ENCODE measurements around the gene GCDH. TPM values are rescaled to one million over a fixed set of nuclear protein-coding genes. Genes with fewer than 3 reads are reported as not detected.

Gene GCDH
- total RNA-seq, 2 experiments from 2014 or later = 36.3 to 38.3 TPM

DNA sequence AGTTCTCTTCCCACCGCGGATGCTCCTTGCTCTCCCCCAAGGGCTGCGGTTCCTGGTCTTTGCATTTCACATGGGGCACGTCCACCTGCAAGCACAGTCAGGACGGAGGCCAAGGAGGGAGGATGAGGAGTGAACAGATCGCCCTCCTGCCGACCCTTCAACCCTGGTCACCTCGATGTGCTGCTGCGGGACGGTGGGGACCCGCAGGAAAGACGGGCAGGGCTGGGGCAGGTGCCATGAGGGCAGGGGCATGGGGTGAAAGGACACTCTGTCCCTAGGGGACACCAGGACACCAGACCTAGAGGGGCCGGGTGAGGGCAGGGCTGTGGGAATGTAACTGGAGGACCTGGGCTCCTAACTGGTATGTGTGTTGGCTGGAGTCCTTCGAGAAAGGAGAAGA lies 27.3 kb downstream of the GCDH start:
- intact Hi-C loops (cut with micrococcal nuclease) = loop anchor here (2.0 kb wide), 1 partner anchor 27 kb away; the partner anchor contains the start of gene GCDH
- Mint-ChIP-seq H3K27me3 (ENCODE audit: low read depth) (no peaks in the 10 kb centered on the region), H3K27ac (peak overlapping the region; percentile 76), H3K9me3 (peaks cover 1% of the 10 kb centered on the region), H3K36me3 (ENCODE audit: low read depth) (peaks cover 12% of the 10 kb centered on the region), H3K4me1 (ENCODE audit: low read depth) (peaks cover 34% of the 10 kb centered on the region), H3K4me3 (peak overlapping the region; percentile 62)
- CTCF ChIA-PET = interaction anchor here (1.4 kb wide), 1 partner anchor 33 kb away, joined by 5 read pairs; no protein-coding TSS in a partner anchor
- no peak for DNase-seq

DNA sequence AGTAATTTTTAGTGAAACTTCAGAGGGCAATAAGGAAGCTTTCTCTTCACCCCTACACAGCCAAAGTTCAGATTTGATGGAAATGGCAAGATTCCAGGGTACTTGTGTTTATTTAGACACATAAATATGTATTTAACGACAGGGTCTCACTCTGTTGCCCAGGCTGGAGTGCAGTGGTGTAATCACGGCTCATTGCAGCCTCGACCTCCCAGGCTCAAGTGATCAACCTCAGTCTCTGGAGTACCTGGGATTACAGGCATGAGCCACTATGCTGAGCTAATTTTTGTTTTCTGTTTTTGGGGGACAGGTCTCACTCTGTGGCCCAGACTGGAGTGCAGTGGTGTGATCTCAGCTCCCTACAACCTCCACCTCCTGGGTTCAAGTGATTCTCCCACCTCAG lies 30.1 kb downstream of the GCDH start:
- Mint-ChIP-seq H3K27me3 (ENCODE audit: low read depth) (no peaks in the 10 kb centered on the region), H3K4me3 (no peak overlapping the region), H3K36me3 (ENCODE audit: low read depth) (peaks cover 29% of the 10 kb centered on the region), H3K27ac (peak overlapping the region; percentile 46), H3K9me3 (peaks cover 1% of the 10 kb centered on the region), H3K4me1 (ENCODE audit: low read depth) (peaks cover 15% of the 10 kb centered on the region)
- intact Hi-C loops (cut with micrococcal nuclease) = no loop called here
- CTCF ChIA-PET = interaction anchor here (0.6 to 0.7 kb wide), 2 partner anchors 13 to 1150 kb away, joined by 3 read pairs; no protein-coding TSS in a partner anchor
- no peak for DNase-seq

DNA sequence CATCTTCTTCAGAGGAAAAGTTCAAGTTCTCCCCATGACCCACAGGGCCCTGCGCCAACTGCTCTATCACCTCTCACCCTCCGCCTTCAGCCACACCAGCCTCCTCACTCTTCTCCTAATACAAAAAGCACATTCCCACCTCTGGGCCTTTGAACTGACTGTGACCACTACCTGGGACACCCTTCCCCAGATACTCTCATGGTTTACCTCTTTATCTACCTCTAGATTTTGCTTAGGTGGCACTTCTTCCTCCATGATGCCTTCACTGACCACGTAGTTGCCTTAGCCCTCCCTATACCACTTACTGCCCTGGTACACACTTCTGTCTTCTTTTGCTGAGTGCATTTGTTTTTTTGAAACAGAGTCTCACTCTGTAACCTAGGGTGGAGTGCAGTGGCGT lies 32.0 kb downstream of the GCDH start:
- Mint-ChIP-seq H3K9me3 (peaks cover 1% of the 10 kb centered on the region), H3K27me3 (ENCODE audit: low read depth) (no peaks in the 10 kb centered on the region), H3K4me1 (ENCODE audit: low read depth) (peaks cover 15% of the 10 kb centered on the region), H3K4me3 (no peak overlapping the region), H3K36me3 (ENCODE audit: low read depth) (peaks cover 41% of the 10 kb centered on the region), H3K27ac (no peak overlapping the region)
- no peak for DNase-seq
- intact Hi-C loops (cut with micrococcal nuclease) = no loop called here
- CTCF ChIA-PET = no interaction called here

DNA sequence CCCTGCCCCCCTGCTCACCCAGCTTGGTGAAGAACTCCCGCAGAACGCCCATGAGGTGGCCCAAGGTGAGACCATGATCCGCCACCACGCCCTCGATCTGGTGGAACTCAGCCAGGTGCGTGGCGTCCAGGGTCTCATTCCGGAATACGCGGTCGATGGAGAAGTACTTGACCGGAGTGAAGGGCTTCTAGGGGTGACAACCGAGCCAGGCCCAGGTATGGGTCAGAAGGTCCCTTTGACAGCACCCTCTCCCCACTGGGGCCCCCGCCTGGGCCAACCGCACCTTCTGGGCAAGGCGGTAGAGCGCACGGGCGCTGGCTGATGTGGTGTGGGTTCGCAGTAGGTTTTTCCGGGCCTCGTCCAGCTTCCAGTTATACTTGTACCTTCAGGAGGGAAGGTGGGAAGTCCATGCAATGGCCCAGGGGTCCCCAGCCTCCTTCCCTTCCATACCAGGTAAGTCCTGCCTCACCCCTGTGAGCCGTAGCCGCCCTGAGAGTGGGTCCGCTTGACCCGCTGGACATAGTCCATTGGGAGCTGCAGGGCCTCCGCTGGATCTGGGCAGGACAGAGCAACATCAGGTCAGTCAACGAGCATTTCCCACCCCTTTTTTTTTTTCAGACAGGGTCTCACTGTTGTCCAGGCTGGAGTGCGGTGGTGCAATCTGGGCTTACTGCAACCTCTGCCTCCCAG lies 33.8 kb downstream of the GCDH start:
- Mint-ChIP-seq H3K36me3 (ENCODE audit: low read depth) (peaks cover 53% of the 10 kb centered on the region), H3K4me3 (no peak overlapping the region), H3K27ac (no peak overlapping the region), H3K9me3 (no peaks in the 10 kb centered on the region), H3K27me3 (ENCODE audit: low read depth) (no peaks in the 10 kb centered on the region), H3K4me1 (ENCODE audit: low read depth) (peaks cover 2% of the 10 kb centered on the region)
- CTCF ChIA-PET = interaction anchor here (0.7 to 1.0 kb wide), 2 partner anchors 10 to 41 kb away, joined by 3 read pairs; no protein-coding TSS in a partner anchor
- no peak for DNase-seq
- intact Hi-C loops (cut with micrococcal nuclease) = no loop called here

DNA sequence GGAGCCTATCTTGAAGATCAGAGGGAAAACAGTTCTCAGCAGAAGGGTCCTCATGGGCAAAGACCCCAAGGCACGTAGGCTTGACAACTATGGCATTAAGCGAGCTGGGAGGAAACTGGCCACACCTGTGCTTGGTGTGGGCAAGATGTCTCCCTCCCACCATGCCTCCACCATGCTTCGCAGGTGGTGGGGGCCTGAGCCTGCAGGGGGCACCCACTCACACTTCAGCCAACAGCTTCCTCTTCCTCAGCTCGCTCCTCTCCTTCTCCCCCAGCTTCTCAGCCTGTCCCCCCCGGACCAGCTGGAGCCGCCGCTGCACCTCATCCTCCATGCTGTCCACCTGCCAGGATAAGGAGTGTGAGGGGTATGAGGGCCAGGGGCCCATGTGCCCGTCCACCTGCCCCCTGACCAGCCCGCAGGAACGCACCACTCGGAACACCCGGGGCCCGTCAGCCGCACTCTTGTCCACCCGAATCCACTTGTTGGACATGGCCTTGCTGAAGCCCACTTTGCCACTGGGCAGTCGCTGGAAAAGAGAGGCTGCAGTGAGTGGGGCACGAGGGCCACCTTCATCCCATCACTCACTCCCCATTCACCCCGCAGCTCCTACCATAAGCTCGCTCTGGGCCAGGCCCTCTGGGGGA lies 39.2 kb downstream of the GCDH start:
- CTCF ChIA-PET = no interaction called here
- H3K36me3 Mint-ChIP-seq (ENCODE audit: low read depth) = peaks cover 36% of the 10 kb centered on the region
- peaks cover 18% of the 10 kb centered on the region for H3K4me1 Mint-ChIP-seq (ENCODE audit: low read depth)
- no peaks in the 10 kb centered on the region for H3K9me3 Mint-ChIP-seq
- DNase-seq = no peak
- no peaks in the 10 kb centered on the region for H3K27me3 Mint-ChIP-seq (ENCODE audit: low read depth)
- H3K4me3 Mint-ChIP-seq = no peak overlapping the region
- intact Hi-C loops (cut with micrococcal nuclease) = loop anchor here (10.0 kb wide), 1 partner anchor 1835 kb away; no protein-coding TSS in a partner anchor
- H3K27ac Mint-ChIP-seq = no peak overlapping the region

DNA sequence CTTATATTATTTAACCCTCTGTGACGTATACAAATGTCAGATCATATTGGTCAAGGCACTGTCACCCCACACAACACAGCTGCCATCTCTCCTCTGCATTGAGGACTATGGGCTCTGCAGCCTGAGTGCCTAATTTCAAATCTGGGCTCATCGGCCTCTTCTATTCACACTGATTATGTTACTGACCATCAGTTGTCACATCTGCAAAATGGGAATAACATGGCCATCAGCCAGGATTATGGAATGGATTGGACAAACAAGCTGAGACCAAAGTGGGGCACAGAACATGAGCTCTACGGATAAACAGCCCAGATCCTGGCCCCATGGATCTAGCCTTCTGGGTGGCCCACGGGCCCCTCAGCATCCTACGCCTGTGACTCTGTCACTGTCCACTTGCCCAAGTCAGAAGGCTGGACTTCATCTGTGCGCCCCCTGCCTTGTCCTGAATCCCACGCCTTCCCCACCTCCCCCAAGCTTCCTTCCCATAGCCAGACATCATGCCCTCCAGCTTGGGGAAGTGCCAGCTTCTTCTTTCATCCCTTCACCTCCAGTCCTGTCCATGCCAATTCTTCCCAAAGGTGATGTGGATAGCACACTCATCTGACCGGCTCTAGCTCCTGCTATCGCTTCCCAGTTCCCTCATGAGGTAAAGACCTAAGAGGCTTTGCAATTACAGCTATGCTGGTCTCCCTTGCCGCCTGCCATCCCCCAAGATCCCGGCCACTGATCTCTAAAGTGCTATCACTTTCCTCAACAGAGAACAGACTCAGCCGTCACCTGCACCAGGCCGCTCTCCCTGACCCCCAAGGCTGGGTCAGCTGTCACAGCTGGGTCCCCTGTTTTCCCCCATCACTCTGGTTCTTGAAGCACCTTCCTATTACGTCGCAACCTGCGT lies 41.7 kb downstream of the GCDH start:
- Mint-ChIP-seq H3K27me3 (ENCODE audit: low read depth) (no peaks in the 10 kb centered on the region), H3K36me3 (ENCODE audit: low read depth) (peaks cover 23% of the 10 kb centered on the region), H3K9me3 (no peaks in the 10 kb centered on the region), H3K4me1 (ENCODE audit: low read depth) (peaks cover 28% of the 10 kb centered on the region), H3K4me3 (peak overlapping the region; percentile 98), H3K27ac (peak overlapping the region; percentile 88)
- intact Hi-C loops (cut with micrococcal nuclease) = loop anchor here (1.0 to 10.0 kb wide), 3 partner anchors 13 to 1838 kb away; partner anchors contain the start of gene SYCE2
- DNase-seq = no peak
- CTCF ChIA-PET = interaction anchor here (0.8 to 2.3 kb wide), 4 partner anchors 15 to 172 kb away, joined by 3 to 19 read pairs (median 4); no protein-coding TSS in a partner anchor

DNA sequence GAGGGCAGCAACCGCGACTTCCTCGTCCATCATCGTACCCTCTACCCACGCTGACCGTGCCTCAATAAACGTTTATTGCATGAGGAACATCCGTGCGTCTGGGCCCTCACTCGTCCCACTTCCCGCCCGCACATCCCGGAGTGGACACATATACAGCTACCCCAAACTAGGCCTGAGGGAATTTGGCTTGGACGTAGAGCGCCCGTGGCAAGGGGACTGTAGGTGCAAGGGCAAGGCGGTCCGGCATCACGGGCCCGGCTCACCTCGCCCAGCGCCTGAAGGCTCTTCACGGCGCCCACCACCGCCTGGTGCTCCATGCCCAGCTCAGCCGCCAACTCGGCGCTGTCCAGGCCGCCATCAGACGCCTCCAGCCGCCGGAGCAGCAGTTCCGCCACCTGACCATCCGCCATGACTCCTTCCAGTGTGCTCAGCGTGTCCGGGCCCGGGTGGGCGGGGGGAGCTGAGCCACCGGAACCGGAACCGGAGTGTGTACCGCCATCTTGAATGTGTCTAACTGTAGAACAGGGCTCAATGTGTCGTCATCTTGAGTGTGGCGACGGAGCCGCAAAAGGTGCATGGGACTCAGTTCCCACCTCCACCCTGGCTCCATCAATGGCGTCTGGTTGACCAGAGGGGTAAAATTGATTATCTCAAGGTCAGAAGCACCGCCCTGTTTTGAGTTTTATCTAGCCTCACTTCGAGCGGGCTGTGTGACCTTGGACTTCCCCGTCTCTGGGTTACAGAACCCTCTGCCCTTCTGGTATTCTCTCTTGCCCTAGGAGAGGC lies 42.5 kb downstream of the GCDH start, which contains the start of gene FARSA:
Gene FARSA (minus strand): TSS at position 425 of the 786 bp plus-strand sequence. CDS start 15 bp downstream, at position 410.
- peak; percentile 96 for DNase-seq
- peaks cover 19% of the 10 kb centered on the region for H3K36me3 Mint-ChIP-seq (ENCODE audit: low read depth)
- H3K4me1 Mint-ChIP-seq (ENCODE audit: low read depth) = peaks cover 30% of the 10 kb centered on the region
- no peaks in the 10 kb centered on the region for H3K9me3 Mint-ChIP-seq
- no peaks in the 10 kb centered on the region for H3K27me3 Mint-ChIP-seq (ENCODE audit: low read depth)
- peak within 1 kb of the TSS; percentile 98 for H3K4me3 Mint-ChIP-seq
- intact Hi-C loops (cut with micrococcal nuclease) = loop anchor here (1.0 to 10.0 kb wide), 3 partner anchors 14 to 1839 kb away; partner anchors contain the start of gene SYCE2
- CTCF ChIA-PET = interaction anchor here (0.8 to 2.3 kb wide), 2 partner anchors 32 to 173 kb away, joined by 3 to 19 read pairs; no protein-coding TSS in a partner anchor
- peak within 1 kb of the TSS; percentile 88 for H3K27ac Mint-ChIP-seq

DNA sequence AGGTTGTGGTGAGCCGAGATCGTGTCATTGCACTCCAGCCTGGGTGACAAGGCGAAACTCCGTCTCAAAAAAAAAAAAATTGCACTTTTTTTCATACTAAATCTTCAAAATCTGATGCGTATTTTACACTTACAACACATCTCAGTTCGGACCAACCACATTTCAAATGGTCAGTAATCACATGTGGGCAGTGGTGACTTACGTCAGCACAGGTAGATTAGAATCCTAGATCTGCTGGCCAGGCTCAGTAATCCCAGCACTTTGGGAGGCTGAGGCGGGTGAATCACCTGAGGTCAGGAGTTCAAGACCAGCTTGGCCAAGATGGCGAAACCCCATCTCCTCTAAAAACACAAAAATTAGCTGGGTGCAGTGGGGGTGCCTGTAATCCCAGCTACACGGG lies 44.1 kb downstream of the GCDH start:
- CTCF ChIA-PET = no interaction called here
- no peak for DNase-seq
- Mint-ChIP-seq H3K4me1 (ENCODE audit: low read depth) (peaks cover 41% of the 10 kb centered on the region), H3K9me3 (no peaks in the 10 kb centered on the region), H3K4me3 (peak overlapping the region; percentile 29), H3K27me3 (ENCODE audit: low read depth) (no peaks in the 10 kb centered on the region), H3K27ac (no peak overlapping the region), H3K36me3 (ENCODE audit: low read depth) (peaks cover 26% of the 10 kb centered on the region)
- intact Hi-C loops (cut with micrococcal nuclease) = loop anchor here (5.0 to 10.0 kb wide), 2 partner anchors 902 to 1840 kb away; no protein-coding TSS in a partner anchor

DNA sequence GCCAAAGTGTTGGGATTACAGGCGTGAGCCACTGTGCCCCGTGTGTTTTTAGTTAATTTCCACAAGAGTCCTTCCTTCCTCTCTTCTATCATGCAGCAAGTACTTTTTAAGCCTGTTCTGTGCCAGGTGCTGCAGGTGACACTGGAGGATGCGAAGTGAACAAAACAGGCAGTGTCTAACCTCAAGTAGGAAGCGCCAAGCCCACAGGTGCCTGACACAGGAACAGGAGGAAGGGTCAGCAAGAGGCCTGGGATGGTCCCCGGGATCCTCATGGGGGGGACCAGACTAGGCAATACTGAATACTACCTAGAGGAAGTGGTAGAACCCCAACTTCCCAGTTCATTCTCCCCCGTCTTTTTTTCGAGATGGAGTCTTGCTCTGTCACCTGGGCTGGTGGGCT lies 45.6 kb downstream of the GCDH start:
- no peak for DNase-seq
- Mint-ChIP-seq H3K27ac (peak overlapping the region; percentile 54), H3K9me3 (no peaks in the 10 kb centered on the region), H3K27me3 (ENCODE audit: low read depth) (no peaks in the 10 kb centered on the region), H3K36me3 (ENCODE audit: low read depth) (peaks cover 40% of the 10 kb centered on the region), H3K4me3 (no peak overlapping the region), H3K4me1 (ENCODE audit: low read depth) (peaks cover 50% of the 10 kb centered on the region)
- CTCF ChIA-PET = no interaction called here
- intact Hi-C loops (cut with micrococcal nuclease) = loop anchor here (5.0 to 10.0 kb wide), 2 partner anchors 901 to 1842 kb away; no protein-coding TSS in a partner anchor

DNA sequence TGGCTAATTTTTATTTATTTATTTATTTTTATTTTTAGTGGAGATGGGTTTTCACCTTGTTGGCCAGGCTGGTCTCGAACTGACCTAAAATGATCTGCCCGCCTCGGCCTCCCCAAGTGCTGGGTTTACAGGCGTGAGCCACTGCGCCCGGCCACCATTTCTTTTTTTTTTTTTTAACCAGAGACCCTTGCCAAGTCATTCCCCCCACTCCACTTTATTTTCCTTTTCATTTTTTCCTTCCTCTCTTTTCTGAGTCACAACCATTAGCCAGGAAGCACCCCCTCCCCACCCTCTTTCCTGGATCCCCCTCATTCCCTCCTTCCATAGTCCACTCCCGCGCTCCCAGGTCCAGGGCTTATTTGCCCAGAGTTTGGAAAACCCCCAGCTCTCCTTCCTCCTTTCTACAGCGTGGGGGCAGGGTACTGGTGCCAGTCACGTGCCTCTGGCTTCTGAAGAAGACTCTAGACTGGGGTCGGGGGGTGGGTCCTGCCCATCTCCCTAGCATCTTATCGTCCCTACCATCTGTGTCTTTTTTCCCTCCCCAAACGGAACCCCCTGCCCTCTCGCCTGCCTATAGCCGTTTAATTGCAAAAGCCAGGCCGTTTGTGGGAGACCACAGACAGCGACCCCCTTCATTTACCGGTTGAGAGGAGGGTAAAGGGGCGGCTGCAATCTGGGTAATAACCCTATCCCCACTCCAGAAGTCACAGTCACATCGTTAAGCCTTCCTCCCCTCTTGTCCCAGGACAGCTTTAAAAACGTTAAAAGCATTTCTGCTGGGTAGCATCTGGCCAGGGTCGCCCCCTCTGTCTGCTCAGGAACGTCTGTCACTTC lies 46.4 kb downstream of the GCDH start:
- CTCF ChIA-PET = interaction anchor here (1.2 to 1.4 kb wide), 3 partner anchors 9 to 52 kb away, joined by 3 to 12 read pairs (median 4); partner anchors contain the start of gene RAD23A
- Mint-ChIP-seq H3K27me3 (ENCODE audit: low read depth) (no peaks in the 10 kb centered on the region), H3K9me3 (no peaks in the 10 kb centered on the region), H3K36me3 (ENCODE audit: low read depth) (peaks cover 46% of the 10 kb centered on the region), H3K4me3 (peak overlapping the region; percentile 92), H3K27ac (peak overlapping the region; percentile 94), H3K4me1 (ENCODE audit: low read depth) (peaks cover 53% of the 10 kb centered on the region)
- DNase-seq = peak; percentile 56
- intact Hi-C loops (cut with micrococcal nuclease) = loop anchor here (1.0 to 10.0 kb wide), 3 partner anchors 8 to 1843 kb away; partner anchors contain the start of gene RAD23A
